GM18861 (cell line): Measurements from ENCODE around the gene FABP2.
"Not testable (repeated sequence)": the region's sequence is repeated elsewhere in the genome, so short reads cannot be mapped to it uniquely, and the experiment has no call there.

ENCODE experiments used
- ATAC-seq: cut with Tn5 transposase; IDR thresholded peaks from one replicate; pipeline ENCODE4 v1.9.1; 2021; ENCODE audit not compliant: unreplicated experiment

FABP2 gene

GRCh38 chr4:119313237-119313636 lies 8.7 kb downstream of the FABP2 start:
- ATAC-seq = no peak

- ATAC-seq = no peak
Observed at GRCh38 chr4:119310826-119311225, 11.1 kb downstream of the FABP2 start.

GRCh38 chr4:119307606-119308005 lies 14.3 kb downstream of the FABP2 start:
- no peak for ATAC-seq

DNA sequence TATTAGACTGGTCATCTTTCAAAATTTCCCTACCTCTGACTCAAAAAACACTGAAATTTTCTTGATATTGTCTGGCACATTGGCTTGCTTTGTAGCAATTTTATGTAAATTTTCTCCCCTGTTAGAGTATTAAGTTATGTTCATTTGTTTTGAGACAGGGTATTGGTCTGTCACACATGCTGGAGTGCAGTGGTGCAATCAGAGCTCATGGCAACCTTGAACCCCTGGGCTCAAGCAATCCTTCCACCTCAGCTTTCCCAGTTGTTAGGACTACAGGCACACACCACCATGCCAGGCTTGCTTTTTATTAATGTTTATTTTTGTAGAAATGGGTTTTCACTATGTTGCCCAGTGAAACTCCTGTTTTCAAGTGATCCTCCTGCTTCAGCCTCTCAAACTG lies 17.5 kb downstream of the FABP2 start:
- no peak for ATAC-seq

DNA sequence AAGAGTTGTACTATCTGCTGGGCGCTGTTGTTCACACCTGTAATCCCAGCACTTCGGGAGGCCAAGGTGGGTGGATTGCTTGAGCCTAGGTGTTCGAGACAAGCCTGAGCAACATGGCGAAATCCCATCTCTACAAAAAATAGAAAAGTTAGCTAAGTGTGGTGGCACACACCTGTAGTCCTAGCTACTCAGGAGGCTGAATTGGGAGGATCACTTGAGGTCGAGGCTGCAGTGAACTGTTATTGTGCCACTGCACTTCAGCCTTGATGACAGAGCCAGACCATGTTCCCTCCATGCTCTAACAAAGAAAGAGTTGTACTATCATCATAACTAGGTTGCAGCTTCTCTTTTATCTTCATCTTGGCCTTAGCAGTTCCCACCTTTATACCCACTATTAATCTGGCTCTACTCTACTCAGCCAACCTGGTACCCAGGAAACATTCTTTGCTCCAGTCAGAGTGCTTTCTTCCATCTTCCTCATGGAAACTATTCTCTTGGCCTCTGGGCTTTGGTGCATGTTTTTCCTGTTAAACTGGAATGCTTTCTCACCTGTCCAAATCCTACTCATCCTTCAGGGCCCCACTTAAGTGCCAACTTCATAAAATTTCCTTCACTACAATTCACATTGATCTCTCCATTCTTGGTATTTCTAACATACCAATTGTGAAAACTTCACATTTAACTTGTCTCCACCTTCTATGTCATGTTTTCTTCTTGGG lies 18.2 kb downstream of the FABP2 start:
- ATAC-seq = no peak

DNA sequence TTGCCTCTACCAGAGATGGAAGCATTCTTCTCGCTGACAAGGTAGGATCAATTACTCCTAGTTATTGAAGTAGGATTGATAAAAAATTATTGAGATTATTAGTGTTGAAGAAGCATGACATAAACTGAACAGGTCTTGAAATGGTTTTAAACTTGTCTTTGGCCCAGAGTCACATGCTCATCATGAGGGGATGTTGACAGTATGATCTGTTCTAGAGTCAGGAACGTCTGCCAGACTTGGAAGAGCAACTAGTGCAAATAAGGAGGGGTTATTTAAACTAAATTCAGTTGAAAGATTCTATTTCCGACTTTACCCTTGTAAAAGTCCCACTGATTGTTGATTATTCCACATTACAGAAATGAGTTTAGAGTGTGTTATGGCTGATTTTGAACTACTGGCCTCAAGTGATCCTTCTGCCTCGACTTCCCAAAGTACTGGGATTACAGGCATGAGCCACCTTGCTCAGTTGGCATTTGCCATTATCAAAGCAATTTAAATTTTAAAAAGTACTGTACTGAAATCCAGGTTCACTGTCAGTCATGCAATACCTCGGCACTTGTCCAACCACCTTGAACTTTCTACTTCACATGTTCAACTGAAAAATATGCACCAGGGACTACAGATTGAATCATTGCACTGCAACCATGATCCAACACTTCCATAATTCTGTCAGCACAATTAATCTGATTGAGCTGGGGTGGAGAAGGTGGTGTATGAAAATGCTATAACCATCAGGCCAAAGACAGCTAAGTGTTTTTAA lies 19.7 kb downstream of the FABP2 start:
- ATAC-seq = no peak

GRCh38 chr4:119300101-119300978 lies 21.6 kb downstream of the FABP2 start:
- ATAC-seq = peak; percentile 97

- peak; percentile 61 for ATAC-seq
Observed at GRCh38 chr4:119299741-119300100, 22.2 kb downstream of the FABP2 start.

- no peak for ATAC-seq
Observed at GRCh38 chr4:119299260-119299671, 22.7 kb downstream of the FABP2 start.

DNA sequence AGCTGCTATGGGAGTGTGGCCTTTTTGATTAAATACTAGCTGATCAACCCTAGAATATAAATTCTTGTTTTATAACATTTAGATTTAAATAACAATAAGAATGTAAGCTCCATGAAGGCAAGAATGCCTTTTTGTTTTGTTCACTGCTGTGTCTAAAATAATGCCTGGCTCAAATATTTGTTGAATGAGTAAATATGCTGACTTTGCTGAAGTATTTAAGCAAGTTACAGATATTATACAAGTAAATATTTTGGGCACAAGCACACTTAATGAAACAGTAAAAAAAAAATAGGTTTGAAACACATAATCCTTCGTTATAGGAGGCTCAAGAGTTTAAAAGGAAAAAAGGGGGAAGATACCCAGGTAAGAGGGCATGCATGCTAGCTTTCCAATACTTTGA lies 24.1 kb downstream of the FABP2 start:
- ATAC-seq = no peak

DNA sequence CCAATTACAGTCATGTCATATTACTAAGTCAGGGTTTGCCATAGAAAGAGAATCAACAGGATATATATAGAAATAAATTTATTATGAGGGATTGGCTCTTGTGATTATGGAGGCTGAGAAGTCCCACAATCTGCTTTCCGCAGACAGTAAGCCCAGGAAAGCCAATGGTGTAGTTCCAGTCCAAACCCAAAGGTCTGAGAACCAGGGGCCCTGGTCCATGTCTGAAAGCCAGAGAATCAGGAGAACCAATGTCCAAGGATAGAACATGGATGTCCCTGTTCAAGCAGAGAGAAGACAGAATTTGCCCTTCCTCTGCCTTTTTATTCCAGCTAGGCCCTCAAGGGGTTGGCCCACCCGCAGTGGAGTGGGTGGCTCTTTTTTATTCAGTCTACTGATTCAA lies 25.6 kb downstream of the FABP2 start:
- ATAC-seq = no peak

- ATAC-seq = no peak
Observed at GRCh38 chr4:119290598-119290997, 31.3 kb downstream of the FABP2 start.

GRCh38 chr4:119289313-119289712 lies 32.6 kb downstream of the FABP2 start:
- no peak for ATAC-seq

DNA sequence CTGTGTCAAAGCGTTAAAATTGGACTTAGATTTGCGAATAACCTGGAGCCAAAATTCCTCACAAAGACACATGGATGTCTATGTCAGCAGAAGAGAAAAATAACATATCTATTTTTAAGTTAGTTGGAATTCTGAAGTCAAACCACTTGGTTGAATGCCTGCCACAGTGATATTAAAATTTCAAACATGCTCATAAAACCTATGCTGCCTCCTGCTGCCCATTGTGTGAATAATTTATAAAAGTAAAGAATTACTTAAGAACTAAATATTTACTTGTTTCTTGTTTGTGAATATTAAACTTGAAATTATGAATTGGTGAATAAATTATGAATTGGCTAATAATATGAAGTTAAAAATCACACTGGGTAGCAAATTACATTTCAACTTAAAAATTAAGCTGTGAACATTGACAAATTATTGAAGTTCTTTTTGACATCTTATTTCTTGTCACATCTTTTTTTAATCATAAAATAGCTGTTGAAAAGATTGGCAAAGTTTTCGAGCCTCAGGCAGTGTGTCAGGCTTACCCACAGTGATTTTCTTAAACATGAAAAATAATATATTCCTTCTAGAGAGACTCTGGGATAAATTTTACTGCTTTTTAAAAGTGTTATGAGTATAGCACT lies 35.4 kb downstream of the FABP2 start:
- no peak for ATAC-seq

DNA sequence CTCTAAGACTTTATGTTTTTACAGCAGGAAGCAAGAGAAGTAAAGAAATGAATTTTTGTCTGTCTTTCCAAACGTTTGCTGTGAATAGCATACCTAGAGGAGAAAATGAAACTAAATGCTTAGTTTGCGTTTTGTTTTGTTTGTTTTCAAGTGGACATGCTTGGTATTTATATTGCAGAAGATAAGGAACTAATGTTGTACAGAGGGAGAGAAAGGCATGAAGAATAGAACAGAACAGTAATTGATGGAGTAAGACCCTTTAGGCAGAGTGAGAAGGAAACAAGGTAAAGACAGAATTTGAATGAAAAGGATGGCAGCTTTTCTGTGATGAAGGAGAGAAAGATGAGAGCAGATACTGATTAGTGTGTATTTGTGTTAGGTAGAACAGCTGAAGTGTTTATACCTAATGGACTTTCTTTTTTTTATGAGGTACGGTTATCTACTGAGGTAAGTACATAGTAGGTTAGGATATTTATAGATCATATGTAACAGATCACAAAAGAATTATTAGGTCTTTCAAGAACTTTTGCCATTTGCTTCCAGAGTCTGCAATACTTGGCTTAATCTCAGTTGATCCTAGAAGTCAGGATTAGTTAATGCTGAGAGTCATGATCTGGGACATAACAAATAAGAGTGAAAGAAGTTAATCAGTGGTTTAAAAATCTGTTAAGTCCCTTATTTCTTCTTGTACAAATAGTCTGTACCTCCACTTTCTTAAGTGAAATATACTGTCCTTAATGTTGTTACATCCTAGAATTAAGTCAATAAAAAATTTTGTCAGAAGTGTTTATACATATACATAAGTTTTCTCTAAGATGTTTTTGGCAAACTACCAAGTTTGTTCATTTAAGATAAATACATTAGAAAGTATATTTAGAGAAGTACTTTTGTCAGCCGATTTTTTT lies 36.8 kb downstream of the FABP2 start:
- peak; percentile 64 for ATAC-seq

- no peak for ATAC-seq
Observed at GRCh38 chr4:119281393-119281792, 40.5 kb downstream of the FABP2 start.

GRCh38 chr4:119279945-119280344 lies 42.0 kb downstream of the FABP2 start:
- ATAC-seq = not testable (repeated sequence)

DNA sequence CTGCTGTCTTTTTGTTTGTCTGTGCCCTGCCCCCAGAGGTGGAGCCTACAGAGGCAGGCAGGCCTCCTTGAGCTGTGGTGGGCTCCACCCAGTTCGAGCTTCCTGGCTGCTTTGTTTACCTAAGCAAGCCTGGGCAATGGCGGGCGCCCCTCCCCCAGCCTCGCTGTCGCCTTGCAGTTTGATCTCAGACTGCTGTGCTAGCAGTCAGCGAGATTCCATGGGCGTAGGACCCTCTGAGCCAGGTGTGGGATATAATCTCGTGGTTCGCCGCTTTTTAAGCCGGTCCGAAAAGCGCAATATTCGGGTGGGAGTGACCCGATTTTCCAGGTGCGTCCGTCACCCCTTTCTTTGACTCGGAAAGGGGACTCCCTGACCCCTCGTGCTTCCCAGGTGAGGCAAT lies 42.4 kb downstream of the FABP2 start:
- not testable (repeated sequence) for ATAC-seq

DNA sequence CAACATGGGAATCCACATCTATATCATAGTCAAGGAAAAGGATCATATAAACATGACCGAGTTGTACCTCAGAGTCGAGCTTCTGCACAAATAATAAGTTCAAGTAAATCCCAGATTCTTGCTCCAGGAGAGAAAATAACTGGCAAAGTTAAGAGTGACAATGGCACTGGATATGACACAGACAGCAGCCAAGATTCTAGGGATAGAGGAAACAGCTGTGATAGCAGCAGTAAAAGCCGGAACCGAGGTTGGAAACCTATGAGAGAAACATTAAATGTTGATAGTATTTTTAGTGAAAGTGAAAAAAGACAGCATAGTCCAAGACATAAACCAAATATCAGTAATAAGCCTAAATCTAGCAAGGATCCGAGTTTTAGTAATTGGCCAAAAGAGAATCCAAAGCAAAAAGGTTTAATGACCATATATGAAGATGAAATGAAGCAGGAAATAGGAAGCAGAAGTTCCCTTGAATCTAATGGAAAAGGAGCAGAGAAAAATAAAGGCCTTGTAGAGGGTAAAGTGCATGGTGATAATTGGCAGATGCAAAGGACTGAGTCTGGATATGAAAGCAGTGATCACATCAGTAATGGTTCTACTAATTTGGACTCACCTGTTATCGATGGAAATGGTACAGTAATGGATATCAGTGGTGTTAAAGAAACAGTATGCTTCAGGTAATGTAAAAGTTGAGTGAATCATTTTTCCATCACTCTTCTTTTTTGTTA lies 50.4 kb downstream of the FABP2 start:
- no peak for ATAC-seq
